ENCODE data around the gene NOX4.
"Not testable (repeated sequence)": the region's sequence is repeated elsewhere in the genome, so short reads cannot be mapped to it uniquely, and the experiment has no call there.

DNA sequence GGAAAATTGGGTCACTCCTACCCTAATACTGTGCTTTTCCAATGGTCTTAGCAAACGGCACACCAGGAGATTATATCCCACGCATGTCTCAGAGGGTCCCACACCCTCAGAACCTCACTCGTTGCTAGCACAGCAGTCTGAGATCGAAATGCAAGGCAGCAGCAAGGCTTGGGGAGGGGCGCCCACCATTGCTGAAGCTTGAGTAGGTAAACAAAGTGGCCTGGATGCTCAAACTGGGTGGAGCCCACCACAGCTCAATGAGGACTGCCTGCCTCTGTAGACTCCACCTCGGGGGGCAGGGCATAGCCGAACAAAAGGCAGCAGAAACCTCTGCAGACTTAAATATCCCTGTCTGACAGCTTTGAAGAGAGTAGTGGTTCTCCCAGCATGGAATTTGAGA, 64.7 kb downstream of the NOX4 start:
- TF ChIP-seq CTCF (IDR thresholded peaks at IDR 0.05; ENCODE audit: low read length); EZH2 (IDR thresholded peaks at IDR 0.05; ENCODE audit: borderline replicate concordance, low read length): not testable (repeated sequence)

Data from OCI-LY1 (cell line).